ENCODE measurements around the gene GFY.
"Not testable (repeated sequence)": the region's sequence is repeated elsewhere in the genome, so short reads cannot be mapped to it uniquely, and the experiment has no call there.

GFY gene

DNA sequence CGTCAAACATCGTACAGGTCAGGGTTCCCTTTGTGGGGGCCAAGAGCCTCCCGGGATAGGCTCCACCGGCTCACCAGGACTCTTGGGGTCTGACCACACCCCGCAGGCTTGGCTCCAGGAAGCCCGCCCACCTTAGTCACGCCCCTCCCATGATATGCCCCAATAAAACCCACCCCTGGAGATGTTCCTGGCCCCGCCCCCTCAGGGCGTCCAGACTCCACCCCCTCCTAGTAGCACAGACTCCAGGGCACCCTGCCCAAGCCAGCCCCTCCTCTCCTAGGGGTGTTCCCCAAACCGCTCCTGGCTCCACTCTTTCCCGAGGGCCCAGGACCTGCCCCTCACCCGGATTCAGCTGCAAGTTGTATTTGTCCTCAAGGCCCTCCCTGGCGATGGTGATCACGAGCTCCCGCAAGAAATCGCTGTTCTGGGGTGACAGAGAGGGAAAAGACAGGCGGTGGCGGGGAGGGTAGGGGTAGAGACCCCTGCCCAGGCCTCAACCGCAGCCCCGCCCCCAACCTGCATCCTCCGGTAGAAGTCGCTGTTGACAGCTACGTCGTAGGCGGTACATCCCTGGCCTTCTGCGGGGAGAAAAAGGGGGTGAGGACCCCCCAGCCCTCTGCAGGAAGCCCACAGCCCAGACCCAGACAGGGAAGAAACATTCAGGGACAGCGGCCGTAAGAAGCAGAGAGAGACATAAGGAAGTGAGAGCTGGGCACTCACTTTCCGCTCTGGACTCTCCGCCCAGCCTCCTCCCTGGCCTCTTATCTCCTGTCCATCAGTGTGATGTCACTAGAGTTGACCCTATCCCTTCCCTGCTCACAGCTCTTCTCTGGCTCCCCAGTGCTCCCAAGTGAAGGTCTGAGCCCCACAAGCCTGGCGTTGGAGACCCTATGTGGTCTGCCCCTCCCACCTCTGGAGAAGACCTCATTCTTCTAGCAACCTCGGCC, 22.6 kb downstream of the GFY start:
- DNase-seq, result peak; percentile 43

DNA sequence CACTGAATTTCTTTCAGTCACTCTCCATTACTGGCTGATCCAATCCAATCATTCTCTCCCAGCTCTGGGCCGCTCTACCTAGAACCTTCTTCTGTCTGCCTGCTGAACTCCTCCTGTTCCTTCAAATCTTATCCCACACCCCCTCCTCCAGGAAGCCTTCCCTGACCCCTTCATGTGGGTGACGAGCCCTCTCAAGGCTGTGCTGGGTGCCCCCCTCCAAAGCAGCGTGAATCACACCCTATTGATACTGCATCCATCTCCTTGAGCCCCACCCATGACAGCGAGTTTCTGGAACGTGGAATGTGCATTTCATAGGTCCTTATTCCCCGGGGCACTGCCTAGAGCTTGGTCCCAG, 23.2 kb downstream of the GFY start:
- no peak for DNase-seq

DNA sequence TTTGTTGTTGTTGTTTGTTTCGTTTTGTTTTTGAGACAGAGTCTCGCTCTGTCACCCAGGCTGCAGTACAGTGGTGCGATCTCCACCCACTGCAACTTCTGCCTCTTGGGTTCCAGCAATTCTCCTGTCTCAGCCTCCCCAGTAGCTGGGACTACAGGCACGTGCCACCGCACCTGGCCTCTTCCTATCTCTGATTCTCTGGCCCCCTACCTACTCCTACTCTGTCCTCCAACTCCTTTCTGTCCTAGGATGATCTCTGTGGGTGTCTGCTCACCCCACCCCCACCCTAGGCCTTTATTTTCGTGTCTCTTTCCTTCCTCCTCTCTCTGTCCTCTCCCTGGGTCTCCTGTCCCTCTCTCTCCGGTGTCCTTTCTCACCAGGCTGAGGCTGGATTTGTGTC, 25.2 kb downstream of the GFY start:
- no peak for DNase-seq

DNA sequence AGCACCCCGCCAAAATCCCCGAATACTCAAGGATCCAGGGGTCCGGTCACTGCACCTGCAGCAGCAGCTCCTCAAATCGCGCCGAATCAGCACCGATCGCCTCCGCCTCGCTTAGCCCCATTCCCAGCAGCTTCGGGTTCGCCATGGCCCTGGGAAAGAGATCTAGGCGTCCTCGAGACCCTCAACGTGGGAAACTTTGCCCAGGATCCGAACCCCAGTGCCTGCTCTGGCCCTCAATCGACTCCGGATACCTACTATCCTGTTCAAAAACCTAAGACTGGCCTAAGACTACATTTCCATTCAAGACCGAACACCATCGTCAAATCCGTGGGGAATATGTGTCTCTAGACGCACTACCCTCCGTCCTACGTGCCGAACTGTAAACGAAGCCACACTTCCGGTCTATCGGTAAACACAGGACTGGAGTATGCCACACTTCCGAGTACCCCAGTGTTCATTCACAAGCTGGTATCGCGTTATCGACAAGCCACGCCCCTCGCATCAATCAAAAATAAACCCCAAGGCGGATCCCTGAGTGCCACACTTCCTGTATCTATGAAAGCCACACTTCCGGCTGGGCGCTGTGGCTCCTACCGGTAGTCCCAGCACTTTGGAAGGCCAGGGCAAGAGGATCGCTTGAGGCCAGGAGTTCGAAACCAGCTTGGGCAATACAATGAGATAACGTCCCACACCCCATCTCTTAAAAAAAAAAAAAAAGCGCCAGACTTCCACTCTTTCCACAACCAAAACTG, 26.4 kb downstream of the GFY start, which contains the start of gene PIH1D1:
PIH1D1 (minus strand) TSS at position 385 of the 752 bp plus-strand sequence; CDS start at position 145, 240 bp downstream.
- peak; percentile 100 for DNase-seq

DNA sequence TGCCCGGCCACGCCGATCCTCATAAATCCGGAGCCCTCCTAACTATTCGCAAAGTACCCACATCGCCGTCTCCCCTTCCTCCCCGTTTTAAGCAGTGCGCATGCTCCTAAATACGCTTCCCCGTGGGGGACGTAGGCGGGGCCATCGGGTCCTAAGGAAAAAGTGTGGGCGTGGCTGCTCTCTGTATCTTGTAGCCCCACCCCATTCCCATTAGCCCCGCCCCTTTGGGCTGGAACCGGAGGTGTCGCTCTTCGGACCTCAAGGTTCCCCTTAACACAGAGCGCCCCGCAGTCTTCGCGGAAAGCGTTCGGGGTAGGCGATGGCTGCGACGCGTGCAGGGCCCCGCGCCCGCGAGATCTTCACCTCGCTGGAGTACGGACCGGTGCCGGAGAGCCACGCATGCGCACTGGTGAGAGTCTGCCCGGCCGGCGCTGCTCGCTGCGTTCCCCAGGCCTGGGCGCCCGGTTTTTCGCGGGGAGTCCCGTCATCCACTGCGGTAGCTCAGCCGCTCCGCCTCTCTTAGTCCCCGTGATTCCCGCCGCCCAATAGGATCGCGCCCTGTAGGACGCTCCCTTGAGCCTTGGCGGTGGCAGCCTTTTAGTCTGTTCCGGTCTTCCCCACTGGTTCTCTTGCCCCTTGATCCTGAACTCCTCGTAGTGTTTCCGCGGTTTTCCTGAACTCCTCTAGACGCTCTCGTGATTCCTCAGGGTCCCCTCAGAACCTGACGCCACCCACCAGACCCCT, 28.0 kb downstream of the GFY start, which contains the start of gene ALDH16A1:
ALDH16A1 (plus strand) TSS at position 213 of the 744 bp plus-strand sequence; CDS start at position 320, 107 bp downstream.
- DNase-seq, result peak; percentile 98

DNA sequence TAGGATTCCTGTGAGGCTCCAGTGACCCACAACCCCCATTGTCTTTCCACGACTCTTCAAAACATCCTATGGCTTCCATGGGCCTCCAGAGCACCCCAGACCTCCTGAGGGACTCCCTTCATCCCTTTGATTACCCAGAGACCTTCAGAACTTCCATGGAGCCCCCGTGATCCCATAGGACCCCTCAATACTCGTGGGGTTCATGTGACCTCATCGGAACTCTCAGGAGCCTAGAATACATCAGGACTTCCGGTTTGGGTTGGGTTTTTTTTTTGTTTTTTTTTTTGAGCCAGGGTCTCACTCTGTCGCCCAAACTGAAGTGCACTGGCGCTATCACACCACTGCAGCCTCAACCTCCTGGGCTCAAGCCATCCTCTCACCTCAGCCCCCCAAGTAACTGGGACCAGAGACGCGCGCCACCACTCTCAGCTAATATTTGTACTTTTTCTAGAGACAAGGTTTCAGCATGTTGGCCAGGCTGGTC, 28.6 kb downstream of the GFY start:
- no peak for DNase-seq

DNA sequence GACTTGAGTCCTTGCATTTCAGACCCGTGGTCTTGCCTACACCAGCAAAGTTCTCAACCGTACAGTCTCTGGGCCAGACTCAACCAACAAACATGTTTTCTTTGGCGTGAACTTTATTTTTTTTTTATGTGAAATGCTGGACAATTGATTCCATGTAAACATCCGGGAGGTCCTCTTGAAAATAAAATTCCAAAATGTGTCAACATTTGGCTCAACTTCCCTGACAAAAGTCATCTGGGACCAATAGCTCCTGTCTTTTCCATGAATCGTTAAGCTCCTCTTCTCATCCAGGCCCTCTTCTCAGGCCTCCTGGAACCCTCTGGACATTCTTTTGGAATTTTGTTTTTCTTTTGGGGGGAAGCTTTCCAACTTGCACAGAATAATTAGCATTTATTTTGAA, 30.6 kb downstream of the GFY start:
- DNase-seq, result no peak

DNA sequence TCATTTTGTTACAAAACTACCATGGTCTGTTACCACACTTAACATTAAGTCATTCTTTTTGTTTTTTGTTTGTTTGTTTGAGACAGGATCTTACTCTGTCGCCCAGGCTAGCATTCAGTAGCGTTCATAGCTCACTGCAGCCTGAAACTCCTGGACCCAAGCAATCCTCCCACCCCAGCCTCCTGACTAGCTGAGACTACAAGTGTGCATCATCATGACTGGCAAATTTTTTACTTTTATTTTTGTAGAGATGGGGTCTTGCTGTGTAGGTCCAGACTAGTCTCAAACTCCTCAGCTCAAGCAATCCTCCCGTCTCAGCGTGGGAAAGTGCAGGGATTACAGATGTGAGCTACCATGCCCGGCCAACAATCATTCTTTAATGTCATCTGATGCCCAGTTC, 31.1 kb downstream of the GFY start:
- no peak for DNase-seq

DNA sequence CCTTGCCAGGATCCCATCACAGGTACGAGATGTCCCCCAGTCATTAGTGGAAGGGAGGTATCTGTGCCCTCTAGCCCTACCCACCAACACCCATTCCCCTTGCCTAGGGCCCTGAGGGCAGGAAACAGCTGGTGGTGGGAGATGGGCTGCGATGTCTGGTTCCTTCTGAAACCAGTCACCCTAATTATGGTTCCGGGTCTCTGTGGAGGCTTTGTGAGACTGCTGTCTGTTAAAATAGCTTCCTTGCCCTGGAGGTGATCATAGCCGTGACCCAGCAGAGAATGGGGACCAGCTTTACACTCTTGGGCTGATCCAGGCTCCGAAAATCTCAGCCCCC, 33.3 kb downstream of the GFY start:
- no peak for DNase-seq

DNA sequence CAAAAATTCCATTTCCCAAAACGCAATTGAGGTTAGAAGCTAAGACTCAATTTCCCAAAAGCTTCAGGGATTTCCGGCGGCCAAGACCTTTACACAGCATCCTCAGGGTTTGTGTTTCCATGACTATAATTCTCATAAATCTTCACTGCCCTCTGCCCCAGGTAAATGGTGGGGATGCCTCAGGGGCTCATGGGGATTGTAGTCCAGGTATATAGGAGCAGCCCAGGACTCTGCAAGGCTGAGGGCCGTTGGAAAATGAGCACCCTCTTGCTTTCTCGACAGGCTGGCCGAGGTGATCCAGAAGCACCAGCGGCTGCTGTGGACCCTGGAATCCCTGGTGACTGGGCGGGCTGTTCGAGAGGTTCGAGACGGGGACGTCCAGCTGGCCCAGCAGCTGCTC, 34.2 kb downstream of the GFY start:
- no peak for DNase-seq

DNA sequence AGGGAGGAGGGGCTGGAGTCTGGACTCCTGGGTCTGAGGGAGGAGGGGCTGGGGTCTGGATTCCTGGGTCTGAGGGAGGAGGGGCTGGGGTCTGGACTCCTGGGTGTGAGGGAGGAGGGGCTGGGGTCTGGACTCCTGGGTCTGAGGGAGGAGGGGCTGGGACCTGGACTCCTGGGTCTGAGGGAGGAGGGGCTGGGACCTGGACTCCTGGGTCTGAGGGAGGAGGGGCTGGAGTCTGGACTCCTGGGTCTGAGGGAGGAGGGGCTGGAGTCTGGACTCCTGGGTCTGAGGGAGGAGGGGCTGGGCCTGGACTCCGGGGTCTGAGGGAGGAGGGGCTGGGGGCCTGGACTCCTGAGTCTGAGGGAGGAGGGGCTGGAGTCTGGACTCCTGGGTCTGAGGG, 35.9 kb downstream of the GFY start:
- DNase-seq, result not testable (repeated sequence)

DNA sequence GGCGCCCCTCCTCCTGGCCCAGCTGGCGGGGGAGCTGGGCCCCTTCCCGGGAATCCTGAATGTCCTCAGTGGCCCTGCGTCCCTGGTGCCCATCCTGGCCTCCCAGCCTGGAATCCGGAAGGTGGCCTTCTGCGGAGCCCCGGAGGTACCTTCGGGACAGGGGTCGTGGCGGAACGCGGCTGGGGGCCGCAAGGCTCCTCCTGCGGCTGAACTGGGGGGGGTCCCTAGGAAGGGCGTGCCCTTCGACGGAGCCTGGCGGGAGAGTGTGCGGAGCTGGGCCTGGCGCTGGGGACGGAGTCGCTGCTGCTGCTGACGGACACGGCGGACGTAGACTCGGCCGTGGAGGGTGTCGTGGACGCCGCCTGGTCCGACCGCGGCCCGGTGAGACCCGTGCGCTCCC, 36.5 kb downstream of the GFY start:
- DNase-seq, result no peak

DNA sequence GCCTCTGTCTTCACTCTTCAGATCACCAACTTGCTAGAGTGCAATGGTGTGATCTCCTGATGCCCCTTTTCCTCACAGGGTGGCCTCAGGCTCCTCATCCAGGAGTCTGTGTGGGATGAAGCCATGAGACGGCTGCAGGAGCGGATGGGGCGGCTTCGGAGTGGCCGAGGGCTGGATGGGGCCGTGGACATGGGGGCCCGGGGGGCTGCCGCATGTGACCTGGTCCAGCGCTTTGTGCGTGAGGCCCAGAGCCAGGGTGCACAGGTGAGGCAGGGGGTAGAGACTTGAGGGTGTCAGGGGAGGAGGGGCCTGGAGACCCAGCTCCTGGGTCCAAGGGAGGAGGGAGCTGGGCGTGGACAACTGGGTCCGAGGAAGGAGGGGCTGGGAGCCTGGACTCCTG, 37.3 kb downstream of the GFY start:
- no peak for DNase-seq

DNA sequence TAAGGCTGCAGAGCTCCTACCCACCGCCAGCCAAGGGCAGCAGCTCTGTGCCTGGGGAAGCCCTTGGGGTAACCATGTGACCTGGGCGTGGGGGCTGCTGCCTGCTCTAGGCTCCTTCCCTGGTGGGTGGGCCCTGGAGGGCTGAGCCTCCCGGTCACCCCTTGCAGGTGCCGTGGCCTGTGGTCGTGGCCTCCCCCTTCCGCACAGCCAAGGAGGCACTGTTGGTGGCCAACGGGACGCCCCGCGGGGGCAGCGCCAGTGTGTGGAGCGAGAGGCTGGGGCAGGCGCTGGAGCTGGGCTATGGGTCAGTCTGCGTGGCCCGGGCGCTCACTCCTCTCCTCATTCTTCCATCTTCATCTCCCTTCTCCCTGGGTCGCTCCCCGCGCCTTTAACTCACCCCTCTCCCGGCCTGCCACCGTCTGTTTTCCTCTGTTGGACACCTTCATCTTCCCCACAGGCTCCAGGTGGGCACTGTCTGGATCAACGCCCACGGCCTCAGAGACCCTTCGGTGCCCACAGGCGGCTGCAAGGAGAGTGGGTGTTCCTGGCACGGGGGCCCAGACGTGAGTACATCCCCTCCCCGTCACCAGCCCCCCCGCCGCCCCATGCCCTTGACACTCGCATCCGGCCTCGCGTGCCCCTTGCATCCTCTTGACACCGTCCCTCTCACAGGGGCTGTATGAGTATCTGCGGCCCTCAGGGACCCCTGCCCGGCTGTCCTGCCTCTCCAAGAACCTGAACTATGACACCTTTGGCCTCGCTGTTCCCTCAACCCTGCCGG, 39.0 kb downstream of the GFY start:
- DNase-seq, result no peak

DNA sequence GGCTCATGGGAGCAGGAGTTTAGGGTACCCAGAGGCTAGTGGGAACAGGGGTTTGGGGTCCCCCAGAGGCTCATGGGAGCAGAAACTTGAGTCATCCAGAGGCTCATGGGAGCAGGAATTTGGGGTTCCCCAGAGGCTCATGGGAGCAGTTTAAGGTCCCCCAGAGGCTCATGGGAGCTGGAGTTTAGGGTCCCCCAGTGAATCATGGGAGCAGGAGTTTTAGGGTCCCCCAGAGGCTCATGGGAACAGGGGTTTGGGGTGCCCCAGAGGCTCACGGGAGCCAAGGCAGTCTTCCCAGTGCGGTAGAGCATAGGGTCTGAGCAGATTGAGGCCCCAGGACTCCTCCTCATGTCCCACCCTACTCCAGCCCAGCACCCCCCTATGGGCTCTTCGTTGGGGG, 40.2 kb downstream of the GFY start:
- no peak for DNase-seq

DNA sequence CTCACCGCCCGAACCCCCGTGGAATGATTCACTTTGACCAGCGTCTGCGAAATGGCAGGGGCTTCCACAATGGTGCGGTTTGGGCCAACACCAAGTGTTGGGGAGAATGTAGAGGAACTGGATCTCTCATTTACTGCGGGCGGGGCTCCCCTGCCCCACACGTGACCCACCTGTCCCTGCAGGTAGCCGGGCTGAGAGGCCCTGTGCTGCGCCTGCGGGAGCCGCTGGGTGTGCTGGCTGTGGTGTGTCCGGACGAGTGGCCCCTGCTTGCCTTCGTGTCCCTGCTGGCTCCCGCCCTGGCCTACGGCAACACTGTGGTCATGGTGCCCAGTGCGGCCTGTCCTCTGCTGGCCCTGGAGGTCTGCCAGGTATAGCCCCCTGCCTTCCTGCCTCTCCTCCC, 43.0 kb downstream of the GFY start:
- DNase-seq, result no peak

DNA sequence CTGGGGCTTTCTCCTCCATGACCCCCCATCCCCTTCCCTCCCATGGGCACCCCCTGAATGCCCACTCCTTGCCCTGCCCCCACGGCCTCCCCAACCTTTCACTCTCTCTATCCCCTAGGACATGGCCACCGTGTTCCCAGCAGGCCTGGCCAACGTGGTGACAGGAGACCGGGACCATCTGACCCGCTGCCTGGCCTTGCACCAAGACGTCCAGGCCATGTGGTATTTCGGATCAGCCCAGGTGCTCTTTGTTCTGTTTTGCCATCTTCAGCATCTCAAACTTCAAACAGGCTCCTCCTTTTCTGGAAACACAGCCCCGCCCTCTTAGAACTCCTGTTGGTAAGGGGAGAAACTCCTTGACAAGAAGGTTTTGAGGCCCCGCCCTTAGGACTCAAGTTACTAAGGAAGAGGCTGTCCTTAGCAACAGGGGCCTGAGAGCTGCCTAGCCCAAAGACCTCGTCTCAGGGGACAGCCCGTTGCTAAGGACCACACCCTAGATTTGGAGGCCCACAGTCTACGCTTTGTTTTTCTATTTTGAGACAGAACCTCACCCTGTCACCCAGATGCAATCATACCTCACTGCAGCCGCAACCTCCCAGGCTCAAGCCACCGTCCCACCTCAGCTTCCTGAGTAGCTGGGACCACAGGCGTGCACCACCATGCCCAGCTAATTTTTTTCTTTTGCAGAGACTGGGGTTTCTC, 43.7 kb downstream of the GFY start:
- DNase-seq, result no peak

DNA sequence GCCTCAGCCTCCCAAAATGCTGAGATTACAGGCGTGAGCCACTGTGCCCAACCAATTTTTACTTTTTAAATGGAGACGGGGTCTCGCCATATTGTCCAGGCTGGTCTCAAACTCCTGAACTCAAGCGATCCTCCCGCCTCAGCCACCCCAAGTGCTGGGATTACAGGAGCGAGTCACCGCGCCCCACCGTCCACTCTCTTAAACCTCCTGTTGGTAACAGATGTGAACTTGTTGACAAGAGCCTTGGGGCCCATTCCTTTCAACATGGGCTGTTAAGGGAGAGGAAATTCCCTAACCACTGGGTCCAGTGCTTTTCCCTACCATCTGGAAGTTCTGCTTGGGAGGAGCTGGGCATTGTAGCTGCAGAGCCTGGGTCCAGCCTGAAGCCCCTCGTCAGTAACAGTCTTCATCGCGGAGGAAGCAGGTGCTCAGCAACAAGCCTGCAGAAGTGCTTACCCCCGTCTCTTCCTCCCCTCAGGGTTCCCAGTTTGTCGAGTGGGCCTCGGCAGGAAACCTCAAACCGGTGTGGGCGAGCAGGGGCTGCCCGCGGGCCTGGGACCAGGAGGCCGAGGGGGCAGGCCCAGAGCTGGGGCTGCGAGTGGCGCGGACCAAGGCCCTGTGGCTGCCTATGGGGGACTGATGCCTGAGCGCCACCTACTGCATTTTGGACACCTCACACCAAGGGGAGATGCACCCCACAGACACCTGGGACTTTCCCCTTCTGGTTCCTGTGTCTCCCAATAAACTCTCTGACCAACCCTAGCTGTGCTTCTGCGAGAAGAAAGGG, 44.8 kb downstream of the GFY start:
- peak; percentile 30 for DNase-seq

DNA sequence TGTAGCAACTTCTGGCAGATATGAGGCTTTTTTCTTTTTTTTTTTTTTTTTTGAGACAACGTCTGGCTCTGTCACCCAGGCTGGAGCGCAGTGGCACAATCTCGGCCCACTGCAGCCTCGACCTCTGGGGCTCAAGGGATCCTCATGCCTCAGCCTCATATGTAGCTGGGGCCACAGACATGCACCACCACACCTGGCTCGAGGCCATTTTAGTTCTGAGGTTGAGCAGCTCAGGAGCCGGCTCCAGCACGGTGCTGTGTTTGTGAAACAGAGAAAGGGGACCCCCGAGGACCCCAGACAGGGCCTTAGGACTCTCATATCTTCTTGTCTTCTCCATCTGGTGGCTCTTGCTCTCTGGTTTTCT, 45.4 kb downstream of the GFY start:
- no peak for DNase-seq

DNA sequence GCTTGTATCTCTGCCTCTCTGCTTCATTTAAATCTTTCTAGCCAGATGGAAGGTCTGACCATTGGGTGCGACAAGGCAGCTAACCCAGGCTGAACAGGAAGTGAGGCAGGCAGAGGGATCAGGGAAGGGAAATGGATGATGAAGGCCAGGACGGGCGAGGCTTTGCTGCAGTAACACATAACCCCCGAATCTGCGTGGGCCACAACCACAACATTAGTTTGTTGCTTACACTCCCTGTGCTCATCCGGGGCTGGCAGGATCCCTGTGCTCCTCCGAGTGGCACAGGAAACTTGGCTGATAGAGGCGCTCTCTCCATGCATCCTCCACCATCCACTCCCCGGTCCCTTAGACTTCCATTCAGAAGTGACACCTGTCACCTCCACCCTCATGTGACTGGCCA, 47.7 kb downstream of the GFY start:
- no peak for DNase-seq

DNA sequence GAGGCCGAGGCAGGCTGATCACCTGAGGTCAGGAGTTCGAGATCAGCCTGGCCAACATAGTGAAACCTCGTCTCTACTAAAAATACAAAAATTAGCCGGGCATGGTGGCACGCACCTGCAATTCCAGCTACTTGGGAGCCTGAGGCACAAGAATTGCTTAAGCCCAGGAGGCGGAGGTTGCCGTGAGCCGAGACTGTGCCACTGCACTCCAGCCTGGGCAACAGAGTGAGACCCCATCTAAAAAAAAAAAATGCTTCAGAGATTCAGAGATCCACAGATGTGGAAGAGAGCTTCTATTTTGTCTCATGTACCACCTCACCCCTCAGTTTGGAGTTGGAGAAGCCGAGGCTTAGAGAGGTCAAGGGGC, 48.3 kb downstream of the GFY start:
- not testable (repeated sequence) for DNase-seq
